ENCODE data around the gene C16orf82. TPM values are rescaled to one million over a fixed set of nuclear protein-coding genes. Genes with fewer than 3 reads are reported as not detected.

C16orf82 gene
- total and polyA plus RNA-seq, 9 of the 15 experiments (the other 6 are each of a cell fraction or from before 2014, with no cell fraction given), result not detected

DNA sequence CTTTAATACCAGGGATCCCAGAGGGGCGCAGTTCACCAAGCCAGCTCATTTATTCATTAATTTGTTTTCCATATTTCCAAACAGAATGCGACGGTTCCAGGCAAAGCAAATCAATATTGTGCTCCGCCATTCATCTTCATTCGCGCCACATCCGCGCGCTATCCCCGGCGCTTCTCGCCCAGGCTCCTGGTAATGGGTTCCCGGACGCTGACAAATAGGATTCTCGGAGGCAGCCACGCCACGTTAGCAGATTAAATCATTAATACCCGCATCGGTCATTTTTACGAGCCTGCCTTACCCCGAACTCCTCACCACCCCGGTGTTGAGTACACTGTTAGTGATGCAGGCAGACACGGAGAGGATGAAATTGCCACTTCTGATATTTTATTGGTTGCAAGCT, 26.0 kb upstream of the C16orf82 start:
- Histone ChIP-seq H3K27me3 (ENCODE audit: control insufficient read depth in 2 of 2, insufficient read depth in 2 of 2, low read length in 2 of 2) (no peaks in the 10 kb centered on the region), H3K4me1 (replicated peaks in 1 of 2; ENCODE audit: control insufficient read depth in 2 of 2, insufficient read depth in 2 of 2, low read length in 2 of 2) (no peaks in the 10 kb centered on the region), H3K79me2 (ENCODE audit: control insufficient read depth, insufficient read depth, low read length) (no peaks in the 10 kb centered on the region), H3K4me2 (ENCODE audit: insufficient read depth, low read length) (no peak overlapping the region), H3K9me1 (ENCODE audit: control insufficient read depth, insufficient read depth, low read length) (no peaks in the 10 kb centered on the region), H3K9ac (ENCODE audit: insufficient read depth in 1 of 2, low read depth in 2 of 2, low read length in 2 of 2) (no peak overlapping the region), H3K4me3 (no peak overlapping the region), H2AFZ (ENCODE audit: low read depth, low read length) (no peak overlapping the region), H3K9me3 (replicated peaks; ENCODE audit: control insufficient read depth, insufficient read depth, low read depth, low read length) (no peaks in the 10 kb centered on the region; the same call in 1 of the 2 replicates), H4K20me1 (replicated peaks; ENCODE audit: control insufficient read depth, insufficient read depth, low read length) (no peaks in the 10 kb centered on the region), H3K36me3 (ENCODE audit: control insufficient read depth, insufficient read depth, low read length) (no peaks in the 10 kb centered on the region), H3K27ac (ENCODE audit: extremely low read depth, low read depth, low read length) (no peak overlapping the region)
- no TSS peak for BruUV-seq (replicated peaks)
- in situ Hi-C loops (cut with MboI), result no loop called here
- DNase-seq (ENCODE audit: extremely low read depth in 1 of 4, low spot score in 3 of 4) (no peak), FAIRE-seq (no peak), ATAC-seq (no peak)
- TF ChIP-seq, protein P1, sequence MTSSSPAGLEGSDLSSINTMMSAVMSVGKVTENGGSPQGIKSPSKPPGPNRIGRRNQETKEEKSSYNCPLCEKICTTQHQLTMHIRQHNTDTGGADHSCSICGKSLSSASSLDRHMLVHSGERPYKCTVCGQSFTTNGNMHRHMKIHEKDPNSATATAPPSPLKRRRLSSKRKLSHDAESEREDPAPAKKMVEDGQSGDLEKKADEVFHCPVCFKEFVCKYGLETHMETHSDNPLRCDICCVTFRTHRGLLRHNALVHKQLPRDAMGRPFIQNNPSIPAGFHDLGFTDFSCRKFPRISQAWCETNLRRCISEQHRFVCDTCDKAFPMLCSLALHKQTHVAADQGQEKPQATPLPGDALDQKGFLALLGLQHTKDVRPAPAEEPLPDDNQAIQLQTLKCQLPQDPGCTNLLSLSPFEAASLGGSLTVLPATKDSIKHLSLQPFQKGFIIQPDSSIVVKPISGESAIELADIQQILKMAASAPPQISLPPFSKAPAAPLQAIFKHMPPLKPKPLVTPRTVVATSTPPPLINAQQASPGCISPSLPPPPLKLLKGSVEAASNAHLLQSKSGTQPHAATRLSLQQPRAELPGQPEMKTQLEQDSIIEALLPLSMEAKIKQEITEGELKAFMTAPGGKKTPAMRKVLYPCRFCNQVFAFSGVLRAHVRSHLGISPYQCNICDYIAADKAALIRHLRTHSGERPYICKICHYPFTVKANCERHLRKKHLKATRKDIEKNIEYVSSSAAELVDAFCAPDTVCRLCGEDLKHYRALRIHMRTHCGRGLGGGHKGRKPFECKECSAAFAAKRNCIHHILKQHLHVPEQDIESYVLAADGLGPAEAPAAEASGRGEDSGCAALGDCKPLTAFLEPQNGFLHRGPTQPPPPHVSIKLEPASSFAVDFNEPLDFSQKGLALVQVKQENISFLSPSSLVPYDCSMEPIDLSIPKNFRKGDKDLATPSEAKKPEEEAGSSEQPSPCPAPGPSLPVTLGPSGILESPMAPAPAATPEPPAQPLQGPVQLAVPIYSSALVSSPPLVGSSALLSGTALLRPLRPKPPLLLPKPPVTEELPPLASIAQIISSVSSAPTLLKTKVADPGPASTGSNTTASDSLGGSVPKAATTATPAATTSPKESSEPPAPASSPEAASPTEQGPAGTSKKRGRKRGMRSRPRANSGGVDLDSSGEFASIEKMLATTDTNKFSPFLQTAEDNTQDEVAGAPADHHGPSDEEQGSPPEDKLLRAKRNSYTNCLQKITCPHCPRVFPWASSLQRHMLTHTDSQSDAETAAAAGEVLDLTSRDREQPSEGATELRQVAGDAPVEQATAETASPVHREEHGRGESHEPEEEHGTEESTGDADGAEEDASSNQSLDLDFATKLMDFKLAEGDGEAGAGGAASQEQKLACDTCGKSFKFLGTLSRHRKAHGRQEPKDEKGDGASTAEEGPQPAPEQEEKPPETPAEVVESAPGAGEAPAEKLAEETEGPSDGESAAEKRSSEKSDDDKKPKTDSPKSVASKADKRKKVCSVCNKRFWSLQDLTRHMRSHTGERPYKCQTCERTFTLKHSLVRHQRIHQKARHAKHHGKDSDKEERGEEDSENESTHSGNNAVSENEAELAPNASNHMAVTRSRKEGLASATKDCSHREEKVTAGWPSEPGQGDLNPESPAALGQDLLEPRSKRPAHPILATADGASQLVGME (CRISPR knock-in tag; IDR thresholded peaks at IDR 0.05), result no peak
- TF ChIP-seq ZNF41 (CRISPR knock-in tag; conservative IDR thresholded peaks at IDR 0.05), result no peak
- TF ChIP-seq POLR2A (conservative IDR thresholded peaks at IDR 0.05), result no peak
- TF ChIP-seq ZNF785 (CRISPR knock-in tag; IDR thresholded peaks at IDR 0.05), result no peak
- TF ChIP-seq ZNF717 (CRISPR knock-in tag; IDR thresholded peaks at IDR 0.05), result no peak
- TF ChIP-seq ZNF589 (CRISPR knock-in tag; IDR thresholded peaks at IDR 0.05; ENCODE audit: low read depth), result no peak
- TF ChIP-seq AFF1 (IDR thresholded peaks at IDR 0.05; ENCODE audit: low read depth in 1 of 2, partially characterized antibody in 2 of 2), result no peak
- CTCF ChIA-PET (ENCODE audit: low intra/inter-chr PET ratio), result no interaction called here
- 35% methylated on average over 23 of the region's 23 CpGs for WGBS (ENCODE audit: insufficient coverage, low coverage, missing lambda C conversion rate)
- POLR2A ChIA-PET, result no interaction called here
- intact Hi-C loops (cut with micrococcal nuclease), result no loop called here
